Measurements from ENCODE around the gene OBSCN.

Gene OBSCN

GRCh38 chr1:228308628-228309325 is 100.9 kb downstream of the OBSCN start:
- DNase-seq (ENCODE audit: low spot score): no peak
- no peak overlapping the region for H3K27ac ChIP-seq
- TF ChIP-seq, protein P1, sequence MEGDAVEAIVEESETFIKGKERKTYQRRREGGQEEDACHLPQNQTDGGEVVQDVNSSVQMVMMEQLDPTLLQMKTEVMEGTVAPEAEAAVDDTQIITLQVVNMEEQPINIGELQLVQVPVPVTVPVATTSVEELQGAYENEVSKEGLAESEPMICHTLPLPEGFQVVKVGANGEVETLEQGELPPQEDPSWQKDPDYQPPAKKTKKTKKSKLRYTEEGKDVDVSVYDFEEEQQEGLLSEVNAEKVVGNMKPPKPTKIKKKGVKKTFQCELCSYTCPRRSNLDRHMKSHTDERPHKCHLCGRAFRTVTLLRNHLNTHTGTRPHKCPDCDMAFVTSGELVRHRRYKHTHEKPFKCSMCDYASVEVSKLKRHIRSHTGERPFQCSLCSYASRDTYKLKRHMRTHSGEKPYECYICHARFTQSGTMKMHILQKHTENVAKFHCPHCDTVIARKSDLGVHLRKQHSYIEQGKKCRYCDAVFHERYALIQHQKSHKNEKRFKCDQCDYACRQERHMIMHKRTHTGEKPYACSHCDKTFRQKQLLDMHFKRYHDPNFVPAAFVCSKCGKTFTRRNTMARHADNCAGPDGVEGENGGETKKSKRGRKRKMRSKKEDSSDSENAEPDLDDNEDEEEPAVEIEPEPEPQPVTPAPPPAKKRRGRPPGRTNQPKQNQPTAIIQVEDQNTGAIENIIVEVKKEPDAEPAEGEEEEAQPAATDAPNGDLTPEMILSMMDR (conservative IDR thresholded peaks at IDR 0.05; ENCODE audit: low read depth): no peak
- ChIA-PET CTCF (interaction anchor here (0.5 kb wide), 2 partner anchors 18 to 501 kb away, joined by 3 read pairs; no protein-coding TSS in a partner anchor), POLR2A (ENCODE audit: low non-redundant PET) (no interaction called here)

DNA sequence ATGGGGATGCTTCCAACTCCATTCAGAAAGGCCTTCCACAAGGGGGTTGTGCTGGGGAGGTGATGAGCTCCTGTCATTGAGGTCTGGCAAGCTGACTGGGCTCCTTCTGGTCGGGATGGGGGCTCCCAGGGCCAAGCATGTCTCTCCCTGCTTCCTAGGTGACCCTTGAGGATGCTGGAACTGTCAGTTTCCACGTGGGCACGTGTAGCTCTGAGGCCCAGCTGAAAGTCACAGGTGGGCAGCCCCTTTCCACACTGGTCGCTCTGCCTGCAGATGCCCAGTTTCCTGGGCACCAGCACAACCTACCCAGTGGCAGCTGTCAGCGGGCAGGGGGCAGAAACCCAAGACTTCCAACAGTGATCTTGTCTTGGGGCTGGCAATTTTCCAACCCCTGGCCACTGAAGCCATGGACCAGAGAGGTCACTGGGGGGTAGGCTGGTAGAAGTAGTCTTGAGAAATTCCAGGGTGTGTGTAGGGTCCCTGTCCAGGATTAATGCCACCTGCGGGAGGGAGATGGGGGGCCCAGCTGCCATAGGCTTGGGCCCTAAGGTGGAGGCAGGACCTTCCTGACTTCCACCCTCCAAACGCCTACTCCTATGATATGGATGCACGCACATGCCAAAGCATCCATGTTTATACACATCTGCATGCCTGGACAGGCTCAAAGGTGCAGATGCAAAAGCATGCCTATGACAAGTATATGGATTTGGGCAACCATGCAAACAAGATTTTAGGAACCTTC is 101.7 kb downstream of the OBSCN start:
- H3K27ac ChIP-seq: no peak overlapping the region
- ChIA-PET CTCF (interaction anchor here (0.5 to 0.6 kb wide), 2 partner anchors 9 to 502 kb away, joined by 3 read pairs; no protein-coding TSS in a partner anchor), POLR2A (ENCODE audit: low non-redundant PET) (no interaction called here)
- TF ChIP-seq, protein P1 (conservative IDR thresholded peaks at IDR 0.05; ENCODE audit: low read depth): no peak
- no peak for DNase-seq (ENCODE audit: low spot score)

- H3K27ac ChIP-seq: no peak overlapping the region
- POLR2A ChIA-PET (ENCODE audit: low non-redundant PET): no interaction called here
- TF ChIP-seq, protein P1 (conservative IDR thresholded peaks at IDR 0.05; ENCODE audit: low read depth): no peak
- DNase-seq (ENCODE audit: low spot score): no peak
- CTCF ChIA-PET: interaction anchor here (0.6 kb wide), 1 partner anchor 8 kb away, joined by 3 read pairs; no protein-coding TSS in a partner anchor
Measured at GRCh38 chr1:228310162-228310792, 102.4 kb downstream of the OBSCN start.

DNA sequence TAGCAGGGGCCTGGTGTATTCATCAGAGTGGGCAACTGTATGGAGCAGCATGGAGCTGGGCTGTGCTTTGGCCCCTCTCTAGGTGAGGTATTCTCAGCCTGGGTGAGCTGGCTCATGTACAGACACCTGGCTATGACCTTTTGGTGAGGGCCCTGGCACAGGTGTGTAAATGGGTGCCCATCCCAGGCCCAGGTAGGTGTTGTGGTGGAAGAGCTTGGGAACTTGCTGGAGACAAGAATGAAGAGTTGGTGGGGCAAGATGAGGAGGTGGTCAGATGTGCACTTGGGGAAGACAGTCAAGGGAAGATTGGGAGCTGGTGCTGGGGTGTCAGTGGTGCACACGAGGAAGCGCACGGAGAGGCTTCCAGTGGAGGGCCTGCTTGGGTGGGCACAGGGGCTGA is 103.2 kb downstream of the OBSCN start:
- no peak for DNase-seq (ENCODE audit: low spot score)
- ChIA-PET POLR2A (ENCODE audit: low non-redundant PET) (no interaction called here), CTCF (no interaction called here)
- no peak overlapping the region for H3K27ac ChIP-seq
- TF ChIP-seq, protein P1 (conservative IDR thresholded peaks at IDR 0.05; ENCODE audit: low read depth): no peak

- POLR2A ChIA-PET (ENCODE audit: low non-redundant PET): no interaction called here
- DNase-seq (ENCODE audit: low spot score): no peak
- CTCF ChIA-PET: no interaction called here
- TF ChIP-seq, protein P1 (conservative IDR thresholded peaks at IDR 0.05; ENCODE audit: low read depth): no peak
- H3K27ac ChIP-seq: no peak overlapping the region
Measured at GRCh38 chr1:228312136-228312764, 104.4 kb downstream of the OBSCN start.
